T-helper 2 cell treated with Interferon-gamma antibody and Interleukin-4, amounts not matched to agents 5 μg/mL and 100 μg/mL, for 36 hours (primary cell): ENCODE measurements around the gene PLXNA4.

Experiments used
- DNase-seq: peaks from one replicate; pipeline ENCODE4 v3.0.0; 2021; ENCODE audit warnings: low spot score
- H3K27ac Mint-ChIP-seq: one replicate; pipeline ENCODE4 v1.8.0; 2021; ENCODE audit warnings: mild to moderate bottlenecking, mixed read lengths
- H3K27me3 Mint-ChIP-seq: one replicate; pipeline ENCODE4 v1.8.0; 2021; ENCODE audit warnings: low read depth, mixed read lengths
- H3K36me3 Mint-ChIP-seq: one replicate; pipeline ENCODE4 v1.8.0; 2021; ENCODE audit warnings: low read depth, mixed read lengths
- H3K4me1 Mint-ChIP-seq: one replicate; pipeline ENCODE4 v1.8.0; 2021; ENCODE audit warnings: low read depth, mixed read lengths
- H3K4me3 Mint-ChIP-seq: one replicate; pipeline ENCODE4 v1.8.0; 2022; ENCODE audit warnings: mild to moderate bottlenecking, moderate library complexity, mixed read lengths
- H3K9me3 Mint-ChIP-seq: one replicate; pipeline ENCODE4 v1.8.0; 2021; ENCODE audit warnings: mixed read lengths

PLXNA4 gene

GRCh38 chr7:132230462-132230861 lies 345.8 kb downstream of the PLXNA4 start:
- no peaks in the 10 kb centered on the region for H3K36me3 Mint-ChIP-seq
- no peaks in the 10 kb centered on the region for H3K9me3 Mint-ChIP-seq
- H3K27ac Mint-ChIP-seq = no peak overlapping the region
- H3K4me3 Mint-ChIP-seq = no peak overlapping the region
- no peak for DNase-seq
- H3K4me1 Mint-ChIP-seq = no peaks in the 10 kb centered on the region
- H3K27me3 Mint-ChIP-seq = no peaks in the 10 kb centered on the region

GRCh38 chr7:132228240-132228639 lies 348.0 kb downstream of the PLXNA4 start:
- no peaks in the 10 kb centered on the region for H3K9me3 Mint-ChIP-seq
- no peaks in the 10 kb centered on the region for H3K36me3 Mint-ChIP-seq
- no peak overlapping the region for H3K4me3 Mint-ChIP-seq
- no peak for DNase-seq
- no peaks in the 10 kb centered on the region for H3K4me1 Mint-ChIP-seq
- H3K27me3 Mint-ChIP-seq = no peaks in the 10 kb centered on the region
- no peak overlapping the region for H3K27ac Mint-ChIP-seq

DNA sequence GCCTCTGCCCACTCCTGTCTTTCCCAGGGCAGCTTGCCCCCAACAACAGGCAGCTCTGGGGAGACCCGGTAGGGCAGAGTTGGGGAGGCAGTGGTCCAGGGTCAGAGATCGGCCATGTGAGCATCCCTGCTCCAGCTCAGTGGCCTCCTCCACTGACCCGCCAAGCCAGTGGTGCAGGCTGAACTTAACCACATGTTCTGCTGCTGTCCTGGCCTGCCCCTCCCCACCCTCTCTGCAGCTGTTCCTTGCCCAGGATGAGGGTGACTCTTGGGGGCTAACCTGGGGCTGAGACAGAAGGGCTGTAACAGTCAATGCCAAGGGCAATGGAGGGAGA lies 349.3 kb downstream of the PLXNA4 start:
- no peak for DNase-seq
- Mint-ChIP-seq H3K27me3 (no peaks in the 10 kb centered on the region), H3K4me3 (no peak overlapping the region), H3K4me1 (no peaks in the 10 kb centered on the region), H3K36me3 (no peaks in the 10 kb centered on the region), H3K27ac (no peak overlapping the region), H3K9me3 (no peaks in the 10 kb centered on the region)

DNA sequence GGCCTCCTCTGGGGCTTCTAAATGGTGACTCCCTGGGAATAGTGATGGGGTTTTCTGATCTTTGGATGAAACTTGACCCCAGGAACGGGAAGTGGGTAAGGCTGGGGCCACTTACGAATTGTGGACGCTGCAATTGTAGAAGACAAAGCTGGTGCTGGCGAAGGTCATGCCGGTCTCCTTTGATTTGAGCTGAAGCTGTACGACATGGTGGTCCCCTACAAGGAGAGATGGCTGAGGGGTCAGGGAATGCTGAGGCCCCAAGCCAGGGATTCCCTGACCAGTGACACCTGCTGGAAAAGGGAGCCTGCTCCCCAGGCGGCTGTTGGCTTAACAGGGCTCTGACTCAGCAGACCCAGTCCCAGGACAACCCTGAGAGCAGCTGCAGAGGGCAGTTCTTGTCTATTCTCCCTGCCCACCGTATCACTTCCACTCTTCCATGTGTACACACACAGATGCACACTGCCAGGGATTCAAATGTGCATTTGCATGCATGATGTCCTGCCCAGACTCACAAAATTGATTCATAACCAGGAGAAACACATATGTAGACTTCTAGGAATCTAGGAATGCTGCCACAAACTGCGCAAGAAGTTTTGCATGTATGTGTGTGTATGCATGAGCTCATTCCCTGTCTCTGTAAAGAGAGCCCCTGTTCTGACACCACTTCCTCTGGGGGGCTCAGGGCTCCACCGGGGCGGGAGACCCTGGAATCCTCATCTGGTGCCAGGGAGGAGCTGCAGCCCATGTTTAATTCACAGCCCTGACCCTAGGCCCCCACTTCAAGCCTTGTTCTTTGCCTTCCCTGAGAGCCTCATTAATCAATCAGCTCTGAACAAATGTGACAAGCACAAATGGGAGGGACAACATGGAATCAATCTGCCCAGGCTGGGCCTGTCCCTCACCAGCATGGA lies 350.0 kb downstream of the PLXNA4 start:
- Mint-ChIP-seq H3K36me3 (no peaks in the 10 kb centered on the region), H3K27me3 (no peaks in the 10 kb centered on the region), H3K9me3 (no peaks in the 10 kb centered on the region), H3K4me3 (no peak overlapping the region), H3K4me1 (no peaks in the 10 kb centered on the region), H3K27ac (no peak overlapping the region)
- no peak for DNase-seq

DNA sequence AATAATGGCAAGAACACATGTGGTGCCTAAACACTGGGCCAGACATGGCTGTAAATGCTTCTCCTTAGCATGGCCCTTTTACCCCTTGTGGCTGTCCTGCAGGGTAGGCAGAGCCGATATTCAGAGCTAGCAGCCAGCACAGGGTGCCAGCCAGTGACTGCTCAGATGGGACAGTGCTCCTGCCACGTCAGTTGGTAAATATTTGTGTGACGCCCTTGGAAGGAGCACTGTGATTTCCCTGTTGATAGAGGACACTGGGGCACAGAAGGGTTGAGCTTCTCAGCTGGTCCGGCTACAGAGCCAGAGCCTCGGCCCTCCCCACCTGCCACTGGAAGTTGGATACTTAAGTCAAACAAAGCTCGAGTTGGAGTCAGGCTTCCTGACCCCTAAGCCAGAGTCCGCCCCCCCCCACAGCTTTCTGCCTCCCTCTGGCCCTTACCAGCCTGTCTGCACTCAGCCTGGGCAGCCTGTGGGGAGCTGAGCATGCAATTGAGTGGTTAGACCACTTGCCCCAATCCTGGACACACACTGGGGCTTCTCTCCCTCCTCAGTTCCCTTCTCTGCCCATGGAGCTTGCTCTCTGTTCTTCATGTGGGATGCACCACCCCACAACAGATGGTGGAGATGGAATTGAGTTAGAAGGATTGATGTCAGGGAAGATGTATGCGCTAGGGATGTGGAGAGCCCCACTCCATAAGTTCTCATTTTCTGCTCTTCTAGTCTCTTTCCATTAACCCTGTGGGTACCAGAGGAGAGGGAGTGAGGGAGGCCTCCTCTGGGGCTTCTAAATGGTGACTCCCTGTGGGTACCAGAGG lies 350.8 kb downstream of the PLXNA4 start:
- Mint-ChIP-seq H3K36me3 (no peaks in the 10 kb centered on the region), H3K27ac (no peak overlapping the region), H3K4me1 (no peaks in the 10 kb centered on the region)

DNA sequence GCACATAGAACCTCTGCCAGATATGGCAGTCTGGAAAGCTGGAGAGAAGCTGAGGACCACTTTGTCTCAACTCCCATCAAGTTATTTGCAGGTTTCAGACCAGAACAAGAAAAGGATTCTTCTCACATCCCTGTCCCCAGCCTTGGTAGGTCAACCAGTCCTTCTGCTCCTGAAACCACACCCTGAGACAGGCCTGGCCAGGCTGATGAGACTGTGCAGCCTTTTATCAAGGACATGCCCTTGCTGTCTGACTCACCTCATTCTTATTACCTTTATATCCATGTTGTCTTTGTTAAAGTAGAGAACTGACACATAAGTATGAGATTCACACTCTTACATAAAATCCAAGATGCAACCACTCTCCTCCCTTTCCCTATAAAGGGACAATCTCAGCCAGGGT lies 354.9 kb downstream of the PLXNA4 start:
- H3K27me3 Mint-ChIP-seq = peaks cover 2% of the 10 kb centered on the region
- H3K9me3 Mint-ChIP-seq = no peaks in the 10 kb centered on the region
- H3K4me1 Mint-ChIP-seq = no peaks in the 10 kb centered on the region
- H3K4me3 Mint-ChIP-seq = no peak overlapping the region
- no peaks in the 10 kb centered on the region for H3K36me3 Mint-ChIP-seq
- H3K27ac Mint-ChIP-seq = no peak overlapping the region
- DNase-seq = no peak

More for the DNA sequence above, 350.8 kb downstream of the PLXNA4 start:
- H3K27me3 Mint-ChIP-seq = no peaks in the 10 kb centered on the region
- H3K4me3 Mint-ChIP-seq = no peak overlapping the region
- no peaks in the 10 kb centered on the region for H3K9me3 Mint-ChIP-seq
- DNase-seq = no peak

- DNase-seq = no peak
- H3K4me3 Mint-ChIP-seq = no peak overlapping the region
- H3K4me1 Mint-ChIP-seq = no peaks in the 10 kb centered on the region
- H3K36me3 Mint-ChIP-seq = no peaks in the 10 kb centered on the region
- peaks cover 2% of the 10 kb centered on the region for H3K27me3 Mint-ChIP-seq
- no peak overlapping the region for H3K27ac Mint-ChIP-seq
- H3K9me3 Mint-ChIP-seq = no peaks in the 10 kb centered on the region
Observed at GRCh38 chr7:132220060-132220459, 356.2 kb downstream of the PLXNA4 start.

GRCh38 chr7:132218876-132219275 lies 357.4 kb downstream of the PLXNA4 start:
- H3K9me3 Mint-ChIP-seq = no peaks in the 10 kb centered on the region
- peaks cover 2% of the 10 kb centered on the region for H3K27me3 Mint-ChIP-seq
- no peak overlapping the region for H3K27ac Mint-ChIP-seq
- no peak for DNase-seq
- no peaks in the 10 kb centered on the region for H3K36me3 Mint-ChIP-seq
- no peaks in the 10 kb centered on the region for H3K4me1 Mint-ChIP-seq
- no peak overlapping the region for H3K4me3 Mint-ChIP-seq

- no peak overlapping the region for H3K27ac Mint-ChIP-seq
- no peaks in the 10 kb centered on the region for H3K9me3 Mint-ChIP-seq
- no peak overlapping the region for H3K4me3 Mint-ChIP-seq
- DNase-seq = no peak
- no peaks in the 10 kb centered on the region for H3K36me3 Mint-ChIP-seq
- H3K27me3 Mint-ChIP-seq = peaks cover 2% of the 10 kb centered on the region
- no peaks in the 10 kb centered on the region for H3K4me1 Mint-ChIP-seq
Observed at GRCh38 chr7:132216847-132217525, 359.3 kb downstream of the PLXNA4 start.

DNA sequence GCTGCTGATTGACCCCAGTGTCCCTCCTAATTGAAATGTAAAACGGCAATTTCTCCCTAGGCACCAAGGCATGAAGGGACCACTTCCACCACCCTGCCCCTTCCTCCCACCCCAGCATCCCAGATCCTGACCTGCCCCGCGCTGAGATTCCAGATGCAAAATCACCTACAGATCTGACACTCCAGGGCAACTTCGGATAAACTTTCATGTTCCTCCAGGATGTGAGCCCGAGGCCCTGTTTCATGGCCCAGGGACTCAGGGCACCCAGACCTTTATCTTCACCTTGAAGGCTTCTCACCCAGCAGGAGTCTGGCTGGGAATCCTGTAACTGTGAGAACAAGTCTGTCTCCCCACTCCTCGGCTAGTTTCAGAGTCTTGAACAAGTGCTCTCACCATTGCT lies 361.8 kb downstream of the PLXNA4 start:
- no peaks in the 10 kb centered on the region for H3K9me3 Mint-ChIP-seq
- H3K4me3 Mint-ChIP-seq = no peak overlapping the region

GRCh38 chr7:132213583-132213982 lies 362.7 kb downstream of the PLXNA4 start:
- no peaks in the 10 kb centered on the region for H3K36me3 Mint-ChIP-seq
- H3K4me1 Mint-ChIP-seq = no peaks in the 10 kb centered on the region
- H3K27me3 Mint-ChIP-seq = peaks cover 2% of the 10 kb centered on the region
- no peak for DNase-seq
- H3K4me3 Mint-ChIP-seq = no peak overlapping the region
- H3K27ac Mint-ChIP-seq = no peak overlapping the region
- H3K9me3 Mint-ChIP-seq = no peaks in the 10 kb centered on the region

More for the DNA sequence above, 361.8 kb downstream of the PLXNA4 start:
- Mint-ChIP-seq H3K27me3 (peaks cover 2% of the 10 kb centered on the region), H3K27ac (no peak overlapping the region), H3K4me1 (no peaks in the 10 kb centered on the region), H3K36me3 (no peaks in the 10 kb centered on the region)
- no peak for DNase-seq

- Mint-ChIP-seq H3K4me1 (no peaks in the 10 kb centered on the region), H3K36me3 (no peaks in the 10 kb centered on the region)
Observed at GRCh38 chr7:132211971-132212370, 364.3 kb downstream of the PLXNA4 start.

DNA sequence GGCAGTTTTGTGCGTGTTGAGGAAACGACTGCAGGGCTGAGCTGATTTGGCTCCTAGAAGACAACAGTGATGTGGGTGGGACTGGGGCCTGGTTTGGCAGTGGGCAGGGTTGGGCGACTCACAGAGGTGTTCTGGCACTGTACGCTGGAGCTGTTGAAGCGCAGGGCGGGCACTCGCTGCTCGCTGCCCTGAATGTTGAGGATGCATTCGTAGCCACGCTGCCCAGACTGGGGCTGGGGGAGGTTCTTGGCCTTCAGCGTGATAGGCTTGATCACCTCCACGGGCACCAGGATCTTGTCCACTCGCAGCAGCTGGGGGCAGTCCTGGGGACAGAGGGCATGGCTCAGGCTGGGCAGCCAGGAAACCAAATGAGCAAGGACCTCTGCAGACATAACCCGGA lies 365.4 kb downstream of the PLXNA4 start:
- no peaks in the 10 kb centered on the region for H3K36me3 Mint-ChIP-seq
- no peaks in the 10 kb centered on the region for H3K4me1 Mint-ChIP-seq
- H3K9me3 Mint-ChIP-seq = no peaks in the 10 kb centered on the region
- no peak overlapping the region for H3K27ac Mint-ChIP-seq
- no peaks in the 10 kb centered on the region for H3K27me3 Mint-ChIP-seq
- H3K4me3 Mint-ChIP-seq = no peak overlapping the region
- no peak for DNase-seq

More at GRCh38 chr7:132211971-132212370, 364.3 kb downstream of the PLXNA4 start:
- H3K4me3 Mint-ChIP-seq = no peak overlapping the region
- H3K9me3 Mint-ChIP-seq = no peaks in the 10 kb centered on the region
- no peak overlapping the region for H3K27ac Mint-ChIP-seq
- peaks cover 2% of the 10 kb centered on the region for H3K27me3 Mint-ChIP-seq
- DNase-seq = no peak

DNA sequence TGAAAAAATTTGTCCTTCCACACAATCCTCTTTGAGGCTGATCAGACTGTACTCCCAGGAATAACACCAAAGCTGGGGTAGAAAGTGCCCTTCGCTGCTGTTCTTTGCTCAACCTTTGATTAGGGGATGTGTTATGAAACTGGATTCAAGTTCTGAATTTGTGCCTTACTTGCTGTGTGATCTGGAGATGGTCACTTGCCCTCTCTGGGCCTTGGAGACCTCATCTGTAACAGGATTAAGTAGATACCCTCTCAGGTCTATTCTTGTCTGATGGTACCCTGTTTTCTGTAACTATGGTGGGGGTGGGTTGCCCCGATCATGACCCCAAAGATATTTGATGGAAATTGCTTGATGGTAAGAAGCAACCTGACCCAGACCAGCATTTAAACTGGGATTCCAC lies 368.5 kb downstream of the PLXNA4 start:
- no peaks in the 10 kb centered on the region for H3K36me3 Mint-ChIP-seq
- DNase-seq = no peak
- no peaks in the 10 kb centered on the region for H3K9me3 Mint-ChIP-seq
- H3K4me1 Mint-ChIP-seq = no peaks in the 10 kb centered on the region
- H3K27ac Mint-ChIP-seq = no peak overlapping the region
- no peak overlapping the region for H3K4me3 Mint-ChIP-seq
- no peaks in the 10 kb centered on the region for H3K27me3 Mint-ChIP-seq
